Measurements from ENCODE around the gene CACNG5. TPM values are rescaled to one million over a fixed set of nuclear protein-coding genes. Genes with fewer than 3 reads are reported as not detected.
A peak's percentile ranks its signal among the peaks of the same experiment; 100 is the strongest.

CACNG5 gene
- total and polyA plus RNA-seq, 5 donors, result not detected

DNA sequence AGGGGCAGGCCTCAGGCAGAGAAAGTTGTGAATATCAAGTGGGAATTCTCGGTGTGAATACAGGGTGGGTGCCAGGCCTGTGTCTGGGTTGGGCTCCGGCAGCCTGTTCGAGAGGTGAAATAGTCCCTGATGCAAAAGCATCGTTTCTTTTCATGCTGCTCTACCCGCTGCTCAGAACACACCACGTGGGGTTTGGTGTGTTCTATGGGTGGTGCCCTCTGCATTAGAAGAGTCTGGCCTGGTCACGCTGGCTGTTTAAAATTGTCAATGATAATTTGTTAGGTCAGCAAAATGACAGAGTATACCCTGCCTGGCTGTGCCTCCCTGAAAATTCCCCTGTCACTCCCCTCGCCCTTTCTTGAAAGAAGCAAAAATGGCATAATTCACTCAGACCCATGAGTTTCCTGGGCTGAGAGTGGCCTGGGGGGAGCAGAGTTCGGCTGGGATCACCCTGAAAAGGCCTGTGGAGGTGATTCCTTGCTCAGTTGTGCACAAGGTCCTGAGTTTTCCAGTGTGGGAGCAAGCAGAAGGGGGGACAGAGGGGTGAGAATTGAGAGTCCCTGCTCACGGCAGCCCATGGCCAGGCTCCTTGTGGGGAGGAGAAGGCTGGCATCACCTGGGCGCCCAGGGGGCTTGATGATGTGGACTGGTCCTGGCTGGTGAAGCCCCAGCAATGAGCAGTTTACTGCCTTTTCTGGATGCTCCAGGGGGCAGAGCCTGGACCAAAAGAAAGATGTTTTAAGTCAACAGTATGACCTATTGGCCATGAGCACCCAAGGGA lies 3.2 kb downstream of the CACNG5 start:
- no peak for DNase-seq
- WGBS, result 69% methylated on average over 11 of the region's 11 CpGs
- no peaks in the 10 kb centered on the region for H3K27me3 ChIP-seq (ENCODE audit: control insufficient read depth, insufficient read depth)

GRCh38 chr17:66839616-66840015 lies 4.7 kb downstream of the CACNG5 start:
- ATAC-seq (no peak), DNase-seq (no peak)
- Histone ChIP-seq H3K4me1 (ENCODE audit: control insufficient read depth, insufficient read depth, low read length) (no peaks in the 10 kb centered on the region), H3K27ac (ENCODE audit: low read length) (no peak overlapping the region), H3K4me3 (ENCODE audit: low read length) (no peak overlapping the region), H3K27me3 (ENCODE audit: control insufficient read depth, insufficient read depth) (no peaks in the 10 kb centered on the region), H3K9me3 (ENCODE audit: control insufficient read depth, low read length) (no peaks in the 10 kb centered on the region)
- intact Hi-C loops (cut with DNase I), result no loop called here
- WGBS, result 81% methylated on average over 9 of the region's 9 CpGs

More for the DNA sequence above, 3.2 kb downstream of the CACNG5 start:
- H3K9me3 ChIP-seq (ENCODE audit: control insufficient read depth, low read length), result no peaks in the 10 kb centered on the region
- intact Hi-C loops (cut with DNase I), result no loop called here
- ATAC-seq, result no peak
- H3K27ac ChIP-seq (ENCODE audit: low read length), result no peak overlapping the region
- H3K4me3 ChIP-seq (ENCODE audit: low read length), result no peak overlapping the region
- H3K4me1 ChIP-seq (ENCODE audit: control insufficient read depth, insufficient read depth, low read length), result no peaks in the 10 kb centered on the region

- H3K27ac ChIP-seq (ENCODE audit: low read length), result no peak overlapping the region
- H3K27me3 ChIP-seq (ENCODE audit: control insufficient read depth, insufficient read depth), result no peaks in the 10 kb centered on the region
- DNase-seq, result no peak
Observed at GRCh38 chr17:66840061-66840460, 5.1 kb downstream of the CACNG5 start.

DNA sequence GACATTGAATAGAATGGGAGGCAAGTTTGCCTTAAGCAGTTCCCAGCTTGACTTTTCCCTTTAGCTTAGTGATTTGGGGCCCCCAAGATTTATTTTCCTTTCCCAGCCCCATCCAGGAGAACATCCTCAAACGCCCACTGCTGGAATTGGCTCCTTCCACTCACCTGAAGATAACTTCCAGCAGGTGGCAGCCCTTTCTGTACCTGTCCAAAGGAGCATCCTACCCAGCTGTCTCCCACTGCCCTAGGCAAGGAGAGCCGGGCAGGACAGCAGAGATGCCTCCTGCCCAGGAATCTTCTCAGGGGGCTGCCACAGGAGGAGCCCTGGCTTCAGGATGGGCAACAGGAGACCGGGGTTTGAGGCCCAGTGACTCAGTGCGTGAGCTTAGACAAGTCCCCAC lies 6.4 kb downstream of the CACNG5 start:
- Histone ChIP-seq H3K9me3 (ENCODE audit: control insufficient read depth, low read length) (no peaks in the 10 kb centered on the region), H3K27me3 (ENCODE audit: control insufficient read depth, insufficient read depth) (no peaks in the 10 kb centered on the region), H3K4me1 (ENCODE audit: control insufficient read depth, insufficient read depth, low read length) (no peaks in the 10 kb centered on the region), H3K27ac (ENCODE audit: low read length) (no peak overlapping the region), H3K4me3 (ENCODE audit: low read length) (no peak overlapping the region)
- WGBS, result 38% methylated on average over 4 of the region's 4 CpGs
- intact Hi-C loops (cut with DNase I), result no loop called here
- ATAC-seq (no peak), DNase-seq (no peak)

More at GRCh38 chr17:66840061-66840460, 5.1 kb downstream of the CACNG5 start:
- Histone ChIP-seq H3K4me3 (ENCODE audit: low read length) (no peak overlapping the region), H3K9me3 (ENCODE audit: control insufficient read depth, low read length) (no peaks in the 10 kb centered on the region), H3K4me1 (ENCODE audit: control insufficient read depth, insufficient read depth, low read length) (no peaks in the 10 kb centered on the region)
- WGBS, result 78% methylated on average over 10 of the region's 10 CpGs
- intact Hi-C loops (cut with DNase I), result no loop called here
- no peak for ATAC-seq

- Histone ChIP-seq H3K27me3 (ENCODE audit: control insufficient read depth, insufficient read depth) (no peaks in the 10 kb centered on the region), H3K27ac (ENCODE audit: low read length) (no peak overlapping the region), H3K4me1 (ENCODE audit: control insufficient read depth, insufficient read depth, low read length) (no peaks in the 10 kb centered on the region), H3K9me3 (ENCODE audit: control insufficient read depth, low read length) (no peaks in the 10 kb centered on the region), H3K4me3 (ENCODE audit: low read length) (no peak overlapping the region)
- ATAC-seq (no peak), DNase-seq (no peak)
- intact Hi-C loops (cut with DNase I), result no loop called here
- WGBS, result 64% methylated on average over 4 of the region's 4 CpGs
Observed at GRCh38 chr17:66841744-66842143, 6.8 kb downstream of the CACNG5 start.

DNA sequence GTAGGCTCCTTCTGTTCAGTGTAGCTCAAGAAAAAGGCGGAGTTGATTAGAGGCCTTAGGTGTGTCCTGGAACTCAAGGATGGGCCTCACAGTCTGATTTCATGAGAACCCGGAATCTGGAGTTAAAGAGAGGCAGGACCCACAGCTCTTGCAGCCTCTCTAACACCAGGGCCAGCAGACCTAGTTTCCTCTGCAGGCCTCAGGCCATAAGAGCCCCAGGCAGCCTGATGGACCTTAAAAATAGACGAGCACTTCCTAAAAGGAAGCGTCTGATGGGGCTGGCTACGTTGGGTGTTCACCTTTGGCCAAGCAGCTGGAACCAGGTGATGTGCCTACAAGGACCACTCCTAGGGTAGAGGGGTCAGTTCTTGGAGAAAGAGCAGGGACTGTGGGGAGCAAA lies 7.6 kb downstream of the CACNG5 start:
- ATAC-seq, result no peak
- Histone ChIP-seq H3K9me3 (ENCODE audit: control insufficient read depth, low read length) (no peaks in the 10 kb centered on the region), H3K27me3 (ENCODE audit: control insufficient read depth, insufficient read depth) (no peaks in the 10 kb centered on the region), H3K4me3 (ENCODE audit: low read length) (no peak overlapping the region), H3K4me1 (ENCODE audit: control insufficient read depth, insufficient read depth, low read length) (no peaks in the 10 kb centered on the region), H3K27ac (ENCODE audit: low read length) (no peak overlapping the region)
- 73% methylated on average over 5 of the region's 5 CpGs for WGBS
- intact Hi-C loops (cut with DNase I), result no loop called here
- DNase-seq, result no peak

GRCh38 chr17:66842959-66843358 lies 8.0 kb downstream of the CACNG5 start:
- DNase-seq, result no peak
- WGBS, result 95% methylated on average over 3 of the region's 3 CpGs
- intact Hi-C loops (cut with DNase I), result no loop called here
- Histone ChIP-seq H3K27me3 (ENCODE audit: control insufficient read depth, insufficient read depth) (no peaks in the 10 kb centered on the region), H3K27ac (ENCODE audit: low read length) (no peak overlapping the region), H3K9me3 (ENCODE audit: control insufficient read depth, low read length) (no peaks in the 10 kb centered on the region), H3K4me3 (ENCODE audit: low read length) (no peak overlapping the region), H3K4me1 (ENCODE audit: control insufficient read depth, insufficient read depth, low read length) (no peaks in the 10 kb centered on the region)
- no peak for ATAC-seq

- Histone ChIP-seq H3K27me3 (ENCODE audit: control insufficient read depth, insufficient read depth) (no peaks in the 10 kb centered on the region), H3K4me3 (ENCODE audit: low read length) (no peak overlapping the region), H3K4me1 (ENCODE audit: control insufficient read depth, insufficient read depth, low read length) (no peaks in the 10 kb centered on the region), H3K27ac (ENCODE audit: low read length) (no peak overlapping the region), H3K9me3 (ENCODE audit: control insufficient read depth, low read length) (no peaks in the 10 kb centered on the region)
- DNase-seq, result no peak
- 47% methylated on average over 4 of the region's 4 CpGs for WGBS
- no peak for ATAC-seq
- intact Hi-C loops (cut with DNase I), result no loop called here
Observed at GRCh38 chr17:66843627-66844026, 8.7 kb downstream of the CACNG5 start.

GRCh38 chr17:66847704-66848103 lies 12.8 kb downstream of the CACNG5 start:
- H3K9me3 ChIP-seq (ENCODE audit: control insufficient read depth, low read length), result no peaks in the 10 kb centered on the region
- H3K27ac ChIP-seq (ENCODE audit: low read length), result no peak overlapping the region
- H3K27me3 ChIP-seq (ENCODE audit: control insufficient read depth, insufficient read depth), result no peaks in the 10 kb centered on the region
- H3K4me3 ChIP-seq (ENCODE audit: low read length), result no peak overlapping the region
- H3K4me1 ChIP-seq (ENCODE audit: control insufficient read depth, insufficient read depth, low read length), result peaks cover 3% of the 10 kb centered on the region
- no peak for ATAC-seq
- intact Hi-C loops (cut with DNase I), result no loop called here
- DNase-seq, result peak in 1 of 3 donors; percentile 11
- WGBS, result 57% methylated on average over 3 of the region's 3 CpGs

DNA sequence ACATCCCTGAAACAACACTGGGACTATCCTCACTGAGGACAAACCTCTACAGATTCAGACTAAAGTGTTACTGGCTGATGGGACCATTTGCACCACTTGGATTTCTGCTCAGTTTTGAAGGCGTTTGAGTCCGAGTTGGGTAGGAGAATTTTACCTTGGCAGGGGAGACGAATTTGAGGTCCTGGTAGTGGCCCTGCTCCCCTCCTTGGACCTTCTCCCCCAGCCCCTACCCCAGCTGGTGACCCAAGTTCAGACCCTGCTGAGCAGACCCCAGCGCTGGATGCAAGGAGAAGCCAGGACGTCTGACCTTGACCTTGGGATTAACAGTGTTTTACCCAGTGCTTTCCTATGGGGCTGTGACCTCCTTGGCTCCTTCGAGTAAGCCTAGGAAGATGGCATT lies 13.6 kb downstream of the CACNG5 start:
- Histone ChIP-seq H3K27me3 (ENCODE audit: control insufficient read depth, insufficient read depth) (no peaks in the 10 kb centered on the region), H3K4me1 (ENCODE audit: control insufficient read depth, insufficient read depth, low read length) (peaks cover 3% of the 10 kb centered on the region), H3K9me3 (ENCODE audit: control insufficient read depth, low read length) (no peaks in the 10 kb centered on the region), H3K27ac (ENCODE audit: low read length) (no peak overlapping the region), H3K4me3 (ENCODE audit: low read length) (no peak overlapping the region)
- 85% methylated on average over 6 of the region's 6 CpGs for WGBS
- intact Hi-C loops (cut with DNase I), result no loop called here
- no peak for ATAC-seq
- DNase-seq, result no peak

DNA sequence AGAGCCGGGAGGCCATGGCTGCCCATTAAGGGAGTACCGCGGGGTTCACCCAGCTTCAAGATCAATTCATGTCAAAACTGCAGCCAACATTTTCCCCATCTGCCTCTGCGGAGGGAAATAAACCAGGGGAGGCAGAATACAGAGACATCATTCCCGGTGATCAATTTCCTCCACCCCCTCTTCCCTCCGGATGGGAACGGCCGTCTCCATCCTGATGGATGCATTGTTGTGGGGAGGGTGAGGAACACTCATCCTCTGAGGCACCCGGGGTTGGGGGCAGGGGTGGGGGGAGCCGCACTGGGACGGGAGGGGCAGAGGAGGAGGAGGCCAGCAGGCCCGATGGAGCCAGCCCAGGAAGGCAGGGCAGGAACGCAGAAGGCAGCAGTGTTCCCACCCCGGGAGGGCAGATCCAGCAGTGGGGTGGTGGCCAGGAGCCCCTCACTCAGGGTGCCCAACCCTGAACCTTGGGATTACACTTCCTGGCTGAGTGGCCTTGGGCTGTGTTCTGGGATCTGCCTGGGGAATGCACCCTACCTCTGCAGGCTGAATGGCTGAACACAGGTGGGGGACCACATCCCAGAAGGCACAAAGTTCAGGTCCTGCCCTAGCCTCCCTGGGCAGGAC lies 14.2 kb downstream of the CACNG5 start:
- Histone ChIP-seq H3K9me3 (ENCODE audit: control insufficient read depth, low read length) (no peaks in the 10 kb centered on the region), H3K4me1 (ENCODE audit: control insufficient read depth, insufficient read depth, low read length) (peaks cover 3% of the 10 kb centered on the region), H3K4me3 (ENCODE audit: low read length) (no peak overlapping the region), H3K27ac (ENCODE audit: low read length) (no peak overlapping the region), H3K27me3 (ENCODE audit: control insufficient read depth, insufficient read depth) (no peaks in the 10 kb centered on the region)
- no peak for DNase-seq
- no peak for ATAC-seq
- intact Hi-C loops (cut with DNase I), result no loop called here
- WGBS, result 74% methylated on average over 14 of the region's 14 CpGs
